GM12874 (cell line): Measurements from ENCODE around the gene SPEG.

Experiments used
- CTCF ChIP-seq: IDR thresholded peaks from 2 replicates; pipeline ENCODE4 v1.5.1; 2011; ENCODE audit warnings: low read depth, mild to moderate bottlenecking, control low read depth, low read length, moderate library complexity; ENCODE audit not compliant: insufficient read depth

SPEG gene

GRCh38 chr2:219406861-219407230 lies 27.8 kb upstream of the SPEG start:
- no peak for TF ChIP-seq CTCF

GRCh38 chr2:219408204-219408603 lies 26.4 kb upstream of the SPEG start:
- TF ChIP-seq CTCF = no peak

- TF ChIP-seq CTCF = no peak
Observed at GRCh38 chr2:219408631-219409030, 26.0 kb upstream of the SPEG start.

- TF ChIP-seq CTCF = no peak
Observed at GRCh38 chr2:219409619-219410018, 25.0 kb upstream of the SPEG start.

- no peak for TF ChIP-seq CTCF
Observed at GRCh38 chr2:219410390-219410789, 24.3 kb upstream of the SPEG start.

- TF ChIP-seq CTCF = no peak
Observed at GRCh38 chr2:219414857-219415256, 19.8 kb upstream of the SPEG start.

- no peak for TF ChIP-seq CTCF
Observed at GRCh38 chr2:219415580-219416234, 18.9 kb upstream of the SPEG start.
